Esophagus squamous epithelium (tissue), 5 donors: ENCODE measurements around the gene ZCCHC3. TPM values are rescaled to one million over a fixed set of nuclear protein-coding genes. Genes with fewer than 3 reads are reported as not detected.

ENCODE experiments used
- DNase-seq: peaks from one replicate; lab custom pipeline; 2025; lab: John Stamatoyannopoulos, UW
- H3K27ac ChIP-seq, 4 donors: fragments of 200-600 bp; sonication (generic); one replicate each; pipeline ENCODE4 v1.5.1; 2016 to 2019; ENCODE audit warnings: mild to moderate bottlenecking in 1 of 4
- H3K27me3 ChIP-seq, 4 donors: fragments of 200-600 bp; sonication (generic); 1 replicate in 3 of 4; 2 replicates in 1 of 4; pipeline versions ENCODE4 v1.5.1 to v1.6.0; 2017 to 2021; ENCODE audit warnings: antibody characterized with exemption in 1 of 4
- H3K36me3 ChIP-seq, 3 donors: fragments of 200-600 bp; sonication (generic); one replicate each; pipeline ENCODE4 v1.5.1; 2016 to 2019
- H3K4me1 ChIP-seq, 3 donors: fragments of 200-600 bp; sonication (generic); one replicate each; pipeline ENCODE4 v1.5.1; 2017 to 2019
- H3K4me3 ChIP-seq, 4 donors: fragments of 200-600 bp; sonication (generic); 1 replicate in 3 of 4; 2 replicates in 1 of 4; pipeline ENCODE4 v1.5.1; 2016 to 2019; ENCODE audit warnings: mild to moderate bottlenecking in 2 of 4, moderate library complexity in 1 of 4
- H3K9me3 ChIP-seq, 3 donors: fragments of 200-600 bp; sonication (generic); one replicate each; pipeline ENCODE4 v1.5.1; 2016 to 2019
- CTCF ChIP-seq, 6 experiments: fragments of 450-650 bp in 4 of 6; fragments of 200-600 bp in 2 of 6; sonication (generic) in 2 of 6; IDR thresholded peaks; one replicate each; pipeline ENCODE4 v1.5.1; 2016 to 2019; ENCODE audit warnings: antibody characterized with exemption in 6 of 6, mild to moderate bottlenecking in 4 of 6, moderate library complexity in 4 of 6
- POLR2A ChIP-seq, 4 donors: fragments of 450-650 bp; IDR thresholded peaks; one replicate each; pipeline ENCODE4 v1.6.1; 2017; ENCODE audit warnings: antibody characterized with exemption in 4 of 4, mild to moderate bottlenecking in 4 of 4, moderate library complexity in 3 of 4
- WGBS, 2 donors: methylation state at CpG; one replicate each; pipeline ENCODE4 v1.1.5; 2018; 5-methylcytosine and 5-hydroxymethylcytosine counted together
- intact Hi-C: fragments of 100-400 bp; cut with DNase I; formaldehyde crosslinking; loops from one replicate; pipeline ENCODE4 v1.15.0; 2022
- total RNA-seq, 4 donors: library from RNA; depleted of rRNA; stranded (reverse); fragments of >200 nt; gene quantifications; one replicate each; pipeline ENCODE4 v1.1.0, GENCODE V29; 2016
- donor health status: DM: yes; HTN: yes; CAD: no.

The ZCCHC3 gene
- total RNA-seq, 4 donors from 2014 or later, result 6.8 to 14.1 (median 9.2) TPM

GRCh38 chr20:289693-290083 is 7.7 kb upstream of the ZCCHC3 start:
- H3K36me3 ChIP-seq, result no peaks in the 10 kb centered on the region
- H3K4me1 ChIP-seq, result peaks cover 3 to 22% (median 13%) of the 10 kb centered on the region in 3 donors
- DNase-seq, result no peak
- intact Hi-C loops, result no loop called here
- H3K27me3 ChIP-seq, result no peaks in the 10 kb centered on the region
- TF ChIP-seq CTCF (IDR thresholded peaks at IDR 0.05), result no peak
- peak overlapping the region; percentile 38 to 70 (median 64) for H3K4me3 ChIP-seq
- H3K9me3 ChIP-seq, result no peaks in the 10 kb centered on the region
- peak overlapping the region; percentile 68 to 86 (median 81) for H3K27ac ChIP-seq
- 32 to 58% methylated on average over 2 of the region's 2 CpGs for whole genome bisulfite sequencing, 2 donors

GRCh38 chr20:290084-290831 is 7.1 kb upstream of the ZCCHC3 start, which contains the start of gene C20orf96:
TSS of gene C20orf96 (minus strand) at chr20:290750. CDS start at chr20:290610, 140 bp downstream.
- WGBS, 2 donors, result 0 to 1% methylated on average over 41 to 43 of the region's 43 CpGs
- Histone ChIP-seq H3K27me3 (no peaks in the 10 kb centered on the region), H3K36me3 (no peaks in the 10 kb centered on the region), H3K4me3 (peak within 1 kb of the TSS; percentile 38 to 70 (median 64)), H3K4me1 (peaks cover 3 to 22% (median 13%) of the 10 kb centered on the region in 3 donors), H3K9me3 (no peaks in the 10 kb centered on the region), H3K27ac (peak within 1 kb of the TSS; percentile 68 to 86 (median 81))
- TF ChIP-seq POLR2A (IDR thresholded peaks at IDR 0.05), result no peak
- peak in 4 of 6 experiments; percentile 45 to 55 (median 50) for TF ChIP-seq CTCF (IDR thresholded peaks at IDR 0.05)
- intact Hi-C loops, result no loop called here
- peak; percentile 42 for DNase-seq

GRCh38 chr20:294602-295001 is 2.8 kb upstream of the ZCCHC3 start:
- H3K4me1 ChIP-seq, result peaks cover 21 to 44% (median 22%) of the 10 kb centered on the region in 3 donors
- intact Hi-C loops, result no loop called here
- no peak for TF ChIP-seq POLR2A (IDR thresholded peaks at IDR 0.05)
- no peak for TF ChIP-seq CTCF (IDR thresholded peaks at IDR 0.05)
- H3K27me3 ChIP-seq, result no peaks in the 10 kb centered on the region
- no peaks in the 10 kb centered on the region for H3K36me3 ChIP-seq
- no peak for DNase-seq
- H3K27ac ChIP-seq, result no peak overlapping the region
- no peak overlapping the region for H3K4me3 ChIP-seq
- WGBS, 2 donors, result 85 to 93% methylated on average over 4 to 5 of the region's 5 CpGs
- no peaks in the 10 kb centered on the region for H3K9me3 ChIP-seq

- intact Hi-C loops, result no loop called here
- no peak overlapping the region for H3K27ac ChIP-seq
- TF ChIP-seq POLR2A (IDR thresholded peaks at IDR 0.05) (no peak), CTCF (IDR thresholded peaks at IDR 0.05) (no peak)
- H3K4me1 ChIP-seq, result peaks cover 23 to 47% (median 26%) of the 10 kb centered on the region in 3 donors
- no peaks in the 10 kb centered on the region for H3K27me3 ChIP-seq
- WGBS, 2 donors, result 56 to 64% methylated on average over 4 of the region's 4 CpGs
- H3K9me3 ChIP-seq, result no peaks in the 10 kb centered on the region
- no peaks in the 10 kb centered on the region for H3K36me3 ChIP-seq
- DNase-seq, result no peak
- no peak overlapping the region for H3K4me3 ChIP-seq
Measured at GRCh38 chr20:295804-296203, 1.6 kb upstream of the ZCCHC3 start.
